ENCODE measurements around the gene ESYT1.

Gene ESYT1

DNA sequence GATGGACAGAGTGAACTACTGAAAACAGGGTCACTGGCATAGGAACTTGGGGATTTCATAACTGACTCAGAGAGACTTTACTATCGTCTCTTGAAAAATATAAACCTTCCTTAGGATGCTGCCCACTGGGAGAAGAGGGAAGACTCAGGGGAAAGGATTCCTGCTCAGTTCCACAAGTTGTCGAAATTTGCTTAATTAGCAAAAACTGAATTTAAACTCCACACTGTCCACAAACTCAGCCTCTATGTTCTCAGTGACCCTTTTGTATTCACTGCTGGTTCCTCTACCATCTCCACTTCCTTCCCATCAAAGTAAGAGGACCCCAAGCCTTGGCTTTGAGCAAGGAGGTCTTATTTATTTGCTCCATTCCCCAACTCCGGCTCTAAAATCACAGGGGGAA, 17.1 kb downstream of the ESYT1 start:
- Histone ChIP-seq H3K4me1 (peaks cover 11% of the 10 kb centered on the region), H3K4me2 (ENCODE audit: low read length) (no peak overlapping the region), H3K27ac (no peak overlapping the region), H3K36me3 (ENCODE audit: control insufficient read depth, insufficient read depth, low read length) (no peaks in the 10 kb centered on the region), H3K27me3 (ENCODE audit: control insufficient read depth, insufficient read depth, low read length) (no peaks in the 10 kb centered on the region), H3K9me3 (ENCODE audit: control insufficient read depth, low read length) (no peaks in the 10 kb centered on the region), H3K79me2 (no peaks in the 10 kb centered on the region), H3K4me3 (ENCODE audit: low read depth, low read length) (no peak overlapping the region), H2AFZ (no peak overlapping the region), H3K9ac (no peak overlapping the region)
- TF ChIP-seq, protein P1, sequence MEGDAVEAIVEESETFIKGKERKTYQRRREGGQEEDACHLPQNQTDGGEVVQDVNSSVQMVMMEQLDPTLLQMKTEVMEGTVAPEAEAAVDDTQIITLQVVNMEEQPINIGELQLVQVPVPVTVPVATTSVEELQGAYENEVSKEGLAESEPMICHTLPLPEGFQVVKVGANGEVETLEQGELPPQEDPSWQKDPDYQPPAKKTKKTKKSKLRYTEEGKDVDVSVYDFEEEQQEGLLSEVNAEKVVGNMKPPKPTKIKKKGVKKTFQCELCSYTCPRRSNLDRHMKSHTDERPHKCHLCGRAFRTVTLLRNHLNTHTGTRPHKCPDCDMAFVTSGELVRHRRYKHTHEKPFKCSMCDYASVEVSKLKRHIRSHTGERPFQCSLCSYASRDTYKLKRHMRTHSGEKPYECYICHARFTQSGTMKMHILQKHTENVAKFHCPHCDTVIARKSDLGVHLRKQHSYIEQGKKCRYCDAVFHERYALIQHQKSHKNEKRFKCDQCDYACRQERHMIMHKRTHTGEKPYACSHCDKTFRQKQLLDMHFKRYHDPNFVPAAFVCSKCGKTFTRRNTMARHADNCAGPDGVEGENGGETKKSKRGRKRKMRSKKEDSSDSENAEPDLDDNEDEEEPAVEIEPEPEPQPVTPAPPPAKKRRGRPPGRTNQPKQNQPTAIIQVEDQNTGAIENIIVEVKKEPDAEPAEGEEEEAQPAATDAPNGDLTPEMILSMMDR (IDR thresholded peaks at IDR 0.05) = no peak

DNA sequence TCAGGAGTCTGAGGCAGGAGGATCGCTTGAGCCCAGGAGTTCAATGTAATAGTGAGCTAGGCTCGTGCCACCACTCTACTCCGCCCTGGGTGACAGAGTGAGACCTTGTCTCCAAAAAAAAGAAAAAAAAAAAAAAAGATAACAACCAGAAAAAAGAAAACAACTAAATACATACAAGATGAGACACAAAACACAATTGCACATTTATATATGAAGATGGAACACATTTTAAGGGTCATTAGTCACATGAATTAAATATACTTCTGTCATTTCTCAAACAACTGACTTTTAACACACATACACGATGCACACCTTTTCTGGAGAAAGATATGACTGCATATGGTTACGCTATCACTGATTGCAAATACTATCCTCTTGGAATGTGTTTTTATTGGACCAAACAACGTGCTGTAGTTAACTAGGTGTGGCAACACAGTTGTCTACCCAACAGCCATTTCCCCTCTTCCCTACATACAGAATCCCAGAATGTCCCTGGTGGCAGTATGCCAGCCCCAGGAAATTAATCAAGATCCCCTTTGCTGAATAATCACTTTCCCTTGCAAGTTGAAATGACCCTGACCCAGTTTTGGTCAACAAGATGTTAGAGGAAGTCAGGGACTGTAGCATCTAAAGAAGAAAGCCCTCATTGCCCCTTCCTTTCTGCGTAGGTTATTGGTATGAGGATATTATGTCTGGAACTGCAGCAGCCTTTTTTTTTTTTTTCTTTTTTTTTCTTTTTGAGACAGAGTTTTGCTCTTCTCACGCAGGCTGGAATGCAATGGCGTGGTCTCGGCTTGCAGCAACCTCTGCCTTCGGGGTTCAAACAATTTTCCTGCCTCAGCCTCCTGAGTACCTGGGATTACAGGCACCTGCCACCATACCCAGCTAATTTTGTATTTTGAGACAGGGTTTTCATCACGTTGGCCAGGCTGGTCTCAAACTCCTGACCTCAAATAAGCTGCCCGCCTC, 18.7 kb downstream of the ESYT1 start:
- H3K9ac ChIP-seq = no peak overlapping the region
- TF ChIP-seq, protein P1 (IDR thresholded peaks at IDR 0.05) = no peak
- H3K27me3 ChIP-seq (ENCODE audit: control insufficient read depth, insufficient read depth, low read length) = no peaks in the 10 kb centered on the region
- H2AFZ ChIP-seq = peak overlapping the region; percentile 54
- no peaks in the 10 kb centered on the region for H3K36me3 ChIP-seq (ENCODE audit: control insufficient read depth, insufficient read depth, low read length)
- H3K4me2 ChIP-seq (ENCODE audit: low read length) = peak overlapping the region; percentile 14
- peak overlapping the region; percentile 14 for H3K4me3 ChIP-seq (ENCODE audit: low read depth, low read length)
- peak overlapping the region; percentile 75 for H3K27ac ChIP-seq
- H3K9me3 ChIP-seq (ENCODE audit: control insufficient read depth, low read length) = no peaks in the 10 kb centered on the region
- H3K79me2 ChIP-seq = no peaks in the 10 kb centered on the region
- H3K4me1 ChIP-seq = peaks cover 16% of the 10 kb centered on the region

DNA sequence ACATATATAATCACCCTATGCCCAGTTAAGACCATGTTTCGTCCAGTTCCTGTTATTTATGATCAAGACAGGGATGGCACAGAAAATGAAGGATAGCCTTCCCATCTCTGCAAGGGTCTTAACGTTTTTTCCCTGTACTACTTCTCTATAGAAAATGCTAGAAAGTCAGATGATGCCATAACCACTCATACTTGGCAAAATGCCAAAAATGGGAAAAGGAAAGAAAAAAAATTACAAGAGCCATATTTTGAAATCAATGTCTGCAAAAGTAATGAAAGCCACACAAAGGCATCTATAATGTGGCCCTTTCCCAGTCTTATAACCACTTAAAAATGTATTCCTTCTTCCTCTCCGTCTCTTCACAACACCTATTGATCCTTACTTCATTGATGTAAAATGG, 22.5 kb downstream of the ESYT1 start:
- Histone ChIP-seq H3K9ac (no peak overlapping the region), H3K27ac (no peak overlapping the region), H3K27me3 (ENCODE audit: control insufficient read depth, insufficient read depth, low read length) (no peaks in the 10 kb centered on the region), H3K9me3 (ENCODE audit: control insufficient read depth, low read length) (no peaks in the 10 kb centered on the region), H3K4me3 (ENCODE audit: low read depth, low read length) (no peak overlapping the region), H3K4me2 (ENCODE audit: low read length) (no peak overlapping the region), H3K36me3 (ENCODE audit: control insufficient read depth, insufficient read depth, low read length) (no peaks in the 10 kb centered on the region), H3K4me1 (peaks cover 21% of the 10 kb centered on the region), H3K79me2 (no peaks in the 10 kb centered on the region), H2AFZ (no peak overlapping the region)
- TF ChIP-seq, protein P1 (IDR thresholded peaks at IDR 0.05) = no peak

DNA sequence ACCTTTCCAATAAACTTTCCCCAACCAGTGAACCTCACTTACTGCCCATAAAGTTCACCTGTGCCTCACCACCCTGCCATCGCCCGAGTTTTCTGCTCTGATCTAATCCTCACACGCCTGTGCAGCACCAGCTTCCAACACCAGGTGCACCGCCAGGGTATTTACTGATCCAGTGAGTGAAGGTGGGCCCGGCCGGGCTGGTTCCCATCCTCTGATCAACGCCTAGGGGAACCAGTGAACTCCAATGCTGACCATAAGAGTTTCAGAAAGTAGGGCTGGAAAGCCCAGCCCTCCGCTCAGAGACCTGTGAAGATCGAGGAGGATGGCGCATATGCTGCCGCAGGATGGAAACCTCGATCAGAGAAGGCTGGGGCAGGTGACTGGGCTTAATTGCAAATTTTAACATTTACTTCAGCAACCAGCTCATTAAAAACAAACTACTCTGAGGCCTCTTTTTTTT, 23.6 kb downstream of the ESYT1 start:
- H3K9me3 ChIP-seq (ENCODE audit: control insufficient read depth, low read length) = no peaks in the 10 kb centered on the region
- H3K79me2 ChIP-seq = no peaks in the 10 kb centered on the region
- H3K9ac ChIP-seq = peak overlapping the region; percentile 85
- peak overlapping the region; percentile 88 for H2AFZ ChIP-seq
- H3K27ac ChIP-seq = peak overlapping the region; percentile 95
- H3K4me2 ChIP-seq (ENCODE audit: low read length) = peak overlapping the region; percentile 83
- TF ChIP-seq, protein P1 (IDR thresholded peaks at IDR 0.05) = peak; percentile 58
- no peaks in the 10 kb centered on the region for H3K27me3 ChIP-seq (ENCODE audit: control insufficient read depth, insufficient read depth, low read length)
- peaks cover 18% of the 10 kb centered on the region for H3K4me1 ChIP-seq
- no peaks in the 10 kb centered on the region for H3K36me3 ChIP-seq (ENCODE audit: control insufficient read depth, insufficient read depth, low read length)
- peak overlapping the region; percentile 82 for H3K4me3 ChIP-seq (ENCODE audit: low read depth, low read length)
